Caco-2 (cell line): ENCODE results near the gene EHHADH. TPM values are rescaled to one million over a fixed set of nuclear protein-coding genes. Genes with fewer than 3 reads are reported as not detected.

ENCODE experiments used
- BruUV-seq: library from RNA; stranded (reverse); fragments of 400-500 nt; replicated peaks from 2 replicates; lab custom pipeline; 2021; lab: Mats Ljungman, UMichigan
- CTCF ChIA-PET: fragments of 300-600 bp; sonication (Branson Sonifier 250); formaldehyde crosslinking; loops from one replicate; lab custom pipeline; 2022; ENCODE audit warnings: antibody characterized with exemption; lab: Charles Lee
- POLR2A ChIA-PET: fragments of 300-600 bp; sonication (Branson Sonifier 250); formaldehyde crosslinking; loops from one replicate; lab custom pipeline; 2022; ENCODE audit warnings: antibody characterized with exemption; lab: Charles Lee
- DNase-seq, 2 experiments: peaks; one replicate each; pipeline versions ENCODE4 v3.0.0 to v3.0.0-alpha.2; 2020 to 2022
- H3K27me3 ChIP-seq: replicated peaks from 2 replicates; pipeline ENCODE4 v1.6.0; 2011; ENCODE audit warnings: low read length; ENCODE audit not compliant: control insufficient read depth, insufficient read depth
- H3K36me3 ChIP-seq: 2 replicates; pipeline ENCODE4 v1.5.1; 2011; ENCODE audit warnings: low read length; ENCODE audit not compliant: control insufficient read depth, insufficient read depth
- H3K4me1 ChIP-seq: fragments of 250-450 bp; sonication (Bioruptor Pico); 2 replicates; pipeline ENCODE4 v1.5.1; 2020; ENCODE audit warnings: mild to moderate bottlenecking
- H3K4me3 ChIP-seq: 2 replicates; pipeline ENCODE4 v1.5.1; 2011; ENCODE audit warnings: low read depth, mild to moderate bottlenecking, control low read depth, low read length
- H3K9me3 ChIP-seq: fragments of 250-450 bp; sonication (Bioruptor Pico); 2 replicates; pipeline ENCODE4 v1.5.1; 2020; ENCODE audit warnings: mild to moderate bottlenecking, moderate library complexity
- H3K27ac Mint-ChIP-seq: one replicate; pipeline ENCODE4 v1.8.0; 2022; ENCODE audit warnings: mixed read lengths; ENCODE audit not compliant: unreplicated experiment
- H3K27me3 Mint-ChIP-seq: one replicate; pipeline ENCODE4 v1.8.0; 2022; ENCODE audit warnings: mixed read lengths; ENCODE audit not compliant: insufficient read depth, unreplicated experiment
- H3K36me3 Mint-ChIP-seq: one replicate; pipeline ENCODE4 v1.8.0; 2022; ENCODE audit warnings: mild to moderate bottlenecking, mixed read lengths; ENCODE audit not compliant: insufficient read depth, unreplicated experiment
- H3K4me1 Mint-ChIP-seq: one replicate; pipeline ENCODE4 v1.8.0; 2022; ENCODE audit warnings: low read depth, mixed read lengths; ENCODE audit not compliant: unreplicated experiment
- H3K4me3 Mint-ChIP-seq: one replicate; pipeline ENCODE4 v1.8.0; 2022; ENCODE audit warnings: mild to moderate bottlenecking, moderate library complexity, mixed read lengths; ENCODE audit not compliant: unreplicated experiment
- H3K9me3 Mint-ChIP-seq: one replicate; pipeline ENCODE4 v1.8.0; 2022; ENCODE audit warnings: mixed read lengths; ENCODE audit not compliant: unreplicated experiment
- intact Hi-C: fragments of 100-400 bp; cut with micrococcal nuclease; formaldehyde crosslinking; loops from one replicate; pipeline ENCODE4 v1.10.0; 2022; ENCODE audit not compliant: unreplicated experiment
- total RNA-seq: library from RNA; stranded (reverse); gene quantifications from 2 replicates; pipeline ENCODE4 v1.2.3, GENCODE V29; 2022
- TF ChIP-seq, protein P1 (sequence below), 2 experiments: fragments of 200-600 bp in 1 of 2; IDR thresholded peaks; 1 replicate in 1 of 2; 2 replicates in 1 of 2; pipeline versions ENCODE4 v1.5.1 to v1.8.0; 2011 to 2022; ENCODE audit warnings: antibody characterized with exemption in 1 of 2, control low read depth in 1 of 2, inconsistent platforms in 1 of 2, low read depth in 1 of 2, low read length in 1 of 2, mild to moderate bottlenecking in 1 of 2, moderate library complexity in 1 of 2; ENCODE audit not compliant: insufficient read depth in 1 of 2, severe bottlenecking in 1 of 2, unreplicated experiment in 1 of 2

EHHADH gene
- total RNA-seq, 1 experiment from 2014 or later: 24.9 TPM

DNA sequence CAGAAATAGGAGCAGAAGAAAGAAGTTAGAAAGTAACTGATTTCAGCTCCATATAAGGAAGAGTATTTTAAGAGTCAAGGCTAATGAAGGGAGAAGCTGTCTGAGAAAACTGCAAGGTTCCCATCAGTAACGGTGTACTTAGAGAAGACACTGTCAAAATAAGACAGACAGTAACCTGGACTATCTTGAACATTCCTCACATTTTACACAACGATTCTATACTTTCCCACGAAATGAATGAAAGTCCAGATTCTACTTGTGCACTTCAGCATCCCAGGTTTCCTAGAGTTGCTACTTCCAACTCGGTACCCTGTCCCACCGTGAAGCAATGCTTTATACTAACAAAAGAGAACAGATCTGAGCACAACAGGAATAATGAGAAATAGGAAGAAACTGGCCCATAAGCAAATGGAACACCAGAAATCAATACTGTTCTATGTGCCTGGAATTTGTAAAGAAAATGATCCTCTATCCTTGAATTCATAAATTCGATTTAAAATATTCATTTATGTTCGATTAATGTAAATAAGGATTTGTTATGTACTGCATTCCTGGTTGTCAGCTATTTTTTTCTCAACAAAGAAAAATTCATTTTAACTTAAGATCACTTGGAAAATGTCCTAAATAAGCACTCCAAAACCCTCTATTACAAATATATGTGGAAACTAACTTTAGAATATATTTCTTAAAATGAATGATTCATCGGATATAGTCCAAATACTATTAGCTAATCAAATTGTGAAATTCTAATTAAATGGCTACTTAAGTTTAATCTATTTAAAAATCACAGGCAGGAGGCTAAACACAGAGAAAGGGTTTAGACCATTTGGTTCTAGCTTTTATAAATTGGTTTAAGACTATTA is 102.5 kb downstream of the EHHADH start:
- H3K4me1 ChIP-seq: no peaks in the 10 kb centered on the region
- Mint-ChIP-seq H3K4me1 (no peaks in the 10 kb centered on the region), H3K36me3 (peaks cover 5% of the 10 kb centered on the region), H3K4me3 (peak overlapping the region; percentile 39), H3K27me3 (peaks cover 7% of the 10 kb centered on the region), H3K9me3 (no peaks in the 10 kb centered on the region), H3K27ac (no peak overlapping the region)
- TF ChIP-seq, protein P1, sequence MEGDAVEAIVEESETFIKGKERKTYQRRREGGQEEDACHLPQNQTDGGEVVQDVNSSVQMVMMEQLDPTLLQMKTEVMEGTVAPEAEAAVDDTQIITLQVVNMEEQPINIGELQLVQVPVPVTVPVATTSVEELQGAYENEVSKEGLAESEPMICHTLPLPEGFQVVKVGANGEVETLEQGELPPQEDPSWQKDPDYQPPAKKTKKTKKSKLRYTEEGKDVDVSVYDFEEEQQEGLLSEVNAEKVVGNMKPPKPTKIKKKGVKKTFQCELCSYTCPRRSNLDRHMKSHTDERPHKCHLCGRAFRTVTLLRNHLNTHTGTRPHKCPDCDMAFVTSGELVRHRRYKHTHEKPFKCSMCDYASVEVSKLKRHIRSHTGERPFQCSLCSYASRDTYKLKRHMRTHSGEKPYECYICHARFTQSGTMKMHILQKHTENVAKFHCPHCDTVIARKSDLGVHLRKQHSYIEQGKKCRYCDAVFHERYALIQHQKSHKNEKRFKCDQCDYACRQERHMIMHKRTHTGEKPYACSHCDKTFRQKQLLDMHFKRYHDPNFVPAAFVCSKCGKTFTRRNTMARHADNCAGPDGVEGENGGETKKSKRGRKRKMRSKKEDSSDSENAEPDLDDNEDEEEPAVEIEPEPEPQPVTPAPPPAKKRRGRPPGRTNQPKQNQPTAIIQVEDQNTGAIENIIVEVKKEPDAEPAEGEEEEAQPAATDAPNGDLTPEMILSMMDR (IDR thresholded peaks at IDR 0.05; ENCODE audit: insufficient read depth in 1 of 2, low read depth in 1 of 2, low read length in 1 of 2, severe bottlenecking in 1 of 2, unreplicated experiment in 1 of 2): no peak
- H3K36me3 ChIP-seq: no peaks in the 10 kb centered on the region
- intact Hi-C loops: no loop called here
- no peaks in the 10 kb centered on the region for H3K9me3 ChIP-seq
- BruUV-seq: TSS peak; percentile 33
- H3K4me3 ChIP-seq: peak overlapping the region; percentile 92; the same call in 1 of the 2 replicates
- ChIA-PET POLR2A (no interaction called here), CTCF (interaction anchor here (1.0 to 1.7 kb wide), 2 partner anchors 19 to 81 kb away, joined by 5 to 6 read pairs; no protein-coding TSS in a partner anchor)
- no peak for DNase-seq
- H3K27me3 ChIP-seq: no peaks in the 10 kb centered on the region

DNA sequence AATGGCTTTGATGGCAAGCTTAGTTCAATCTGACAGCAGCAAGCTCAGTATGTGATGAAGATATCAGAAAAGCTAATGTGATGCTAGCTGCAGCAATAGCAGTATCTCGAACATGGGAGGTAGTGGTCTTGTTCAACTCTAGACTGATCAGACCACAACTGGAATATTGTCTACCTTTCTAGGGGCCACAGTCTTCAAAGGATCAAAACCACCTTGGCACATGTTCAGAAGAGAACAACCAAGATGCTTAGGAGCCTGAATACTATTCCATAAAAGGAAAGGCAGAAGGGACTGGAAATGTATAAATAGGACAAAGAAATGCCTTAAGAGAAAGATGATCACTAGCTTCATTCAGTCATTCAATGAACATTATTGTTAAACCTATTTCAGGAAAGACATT is 103.3 kb downstream of the EHHADH start:
- H3K4me3 ChIP-seq: no peak overlapping the region
- TF ChIP-seq, protein P1 (IDR thresholded peaks at IDR 0.05; ENCODE audit: insufficient read depth in 1 of 2, low read depth in 1 of 2, low read length in 1 of 2, severe bottlenecking in 1 of 2, unreplicated experiment in 1 of 2): no peak
- no peaks in the 10 kb centered on the region for H3K9me3 ChIP-seq
- ChIA-PET POLR2A (no interaction called here), CTCF (no interaction called here)
- H3K4me1 ChIP-seq: no peaks in the 10 kb centered on the region
- BruUV-seq: no TSS peak
- H3K27ac Mint-ChIP-seq: no peak overlapping the region
- H3K27me3 Mint-ChIP-seq: peaks cover 7% of the 10 kb centered on the region
- no peaks in the 10 kb centered on the region for H3K27me3 ChIP-seq
- H3K36me3 Mint-ChIP-seq: peaks cover 5% of the 10 kb centered on the region
- peak overlapping the region; percentile 39 for H3K4me3 Mint-ChIP-seq
- no peaks in the 10 kb centered on the region for H3K36me3 ChIP-seq
- no peaks in the 10 kb centered on the region for H3K9me3 Mint-ChIP-seq
- H3K4me1 Mint-ChIP-seq: no peaks in the 10 kb centered on the region
- no peak for DNase-seq
- intact Hi-C loops: no loop called here

DNA sequence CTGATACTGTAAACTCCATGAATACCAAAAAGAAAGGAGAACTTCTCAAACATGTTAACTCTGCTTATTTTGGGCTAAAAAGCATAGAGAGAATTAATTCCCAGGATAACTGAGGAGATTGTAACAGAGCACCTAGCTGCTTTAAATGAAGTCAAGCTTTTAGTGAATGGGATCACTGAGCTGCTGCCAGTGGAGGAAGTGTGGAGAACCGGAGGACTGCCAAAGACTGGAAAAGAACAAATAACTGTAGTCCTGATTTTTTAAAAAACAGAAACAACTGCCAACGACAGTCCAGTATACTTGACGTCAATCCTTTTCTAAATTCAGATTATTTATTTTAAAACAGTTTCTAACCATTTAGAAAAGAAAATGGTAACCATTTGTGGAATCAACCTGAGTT is 104.3 kb downstream of the EHHADH start:
- DNase-seq: no peak
- Histone ChIP-seq H3K27me3 (no peaks in the 10 kb centered on the region), H3K4me3 (no peak overlapping the region), H3K9me3 (no peaks in the 10 kb centered on the region), H3K36me3 (no peaks in the 10 kb centered on the region), H3K4me1 (no peaks in the 10 kb centered on the region)
- peaks cover 7% of the 10 kb centered on the region for H3K27me3 Mint-ChIP-seq
- H3K27ac Mint-ChIP-seq: no peak overlapping the region
- peaks cover 5% of the 10 kb centered on the region for H3K36me3 Mint-ChIP-seq
- no TSS peak for BruUV-seq
- CTCF ChIA-PET: no interaction called here
- no peak overlapping the region for H3K4me3 Mint-ChIP-seq
- TF ChIP-seq, protein P1 (IDR thresholded peaks at IDR 0.05; ENCODE audit: insufficient read depth in 1 of 2, low read depth in 1 of 2, low read length in 1 of 2, severe bottlenecking in 1 of 2, unreplicated experiment in 1 of 2): no peak
- POLR2A ChIA-PET: no interaction called here
- no peaks in the 10 kb centered on the region for H3K9me3 Mint-ChIP-seq
- no peaks in the 10 kb centered on the region for H3K4me1 Mint-ChIP-seq
- intact Hi-C loops: no loop called here
